Measurements from ENCODE around the gene RBM3. TPM values are rescaled to one million over a fixed set of nuclear protein-coding genes. Genes with fewer than 3 reads are reported as not detected.

The RBM3 gene
- total RNA-seq, 1 experiment from 2014 or later: 233 TPM

DNA sequence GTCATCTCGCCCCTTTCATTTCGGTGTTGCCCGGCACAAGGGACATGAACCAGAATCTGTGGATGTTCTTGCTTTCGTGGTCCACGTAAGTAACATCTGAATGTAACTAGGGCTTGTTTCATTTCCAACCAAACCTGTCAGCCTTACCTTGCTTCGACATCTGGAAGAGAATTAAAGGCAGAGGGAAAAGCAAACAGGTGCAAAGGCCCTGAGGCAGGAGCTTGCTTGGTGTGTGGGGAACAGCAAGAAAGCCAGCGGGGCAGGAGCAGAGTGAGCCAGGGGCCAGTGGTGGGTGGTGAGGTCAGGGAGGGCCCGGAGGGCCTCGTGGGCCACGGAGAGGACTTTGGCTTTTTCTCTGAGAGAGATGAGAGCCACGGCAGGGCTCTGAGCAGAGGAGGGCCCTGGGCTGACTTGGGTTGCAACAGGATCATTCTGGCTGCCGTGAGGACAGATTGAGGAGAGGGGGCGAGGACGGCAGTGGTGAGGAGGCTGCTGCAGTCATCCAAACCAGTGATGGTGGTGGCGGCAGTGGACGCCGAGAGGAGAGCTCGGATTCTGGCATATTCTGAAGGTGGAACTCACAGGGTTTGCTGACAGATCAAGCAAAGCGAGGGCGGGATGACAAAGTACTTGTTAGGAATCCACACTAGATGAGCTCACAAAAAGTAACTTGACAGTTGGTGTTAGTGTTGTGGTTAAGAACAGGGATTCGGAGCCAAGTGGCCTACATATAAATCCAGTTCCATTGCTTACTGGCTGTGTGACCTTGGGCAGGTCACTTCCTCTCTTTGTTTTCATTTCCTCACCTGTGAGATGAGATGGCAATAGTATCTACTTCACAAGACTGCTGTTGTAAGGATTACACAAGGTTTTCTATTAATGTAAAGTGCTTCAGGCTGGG is 16.2 kb downstream of the RBM3 start:
- no peak overlapping the region for H3K27ac ChIP-seq (ENCODE audit: low read depth, low read length)
- intact Hi-C loops (cut with micrococcal nuclease): no loop called here
- no peak overlapping the region for H3K4me2 ChIP-seq (ENCODE audit: low read length)
- H2AFZ ChIP-seq (ENCODE audit: low read depth, low read length, poor library complexity, severe bottlenecking): no peak overlapping the region
- H3K36me3 ChIP-seq (ENCODE audit: control insufficient read depth in 1 of 2, insufficient read depth in 2 of 2, low read length in 2 of 2): no peaks in the 10 kb centered on the region
- H4K20me1 ChIP-seq (ENCODE audit: insufficient read depth): no peaks in the 10 kb centered on the region
- H3K9me2 ChIP-seq (ENCODE audit: insufficient read depth): no peaks in the 10 kb centered on the region
- H3K79me2 ChIP-seq (ENCODE audit: insufficient read depth, low read length): no peaks in the 10 kb centered on the region
- no peaks in the 10 kb centered on the region for H3K9me3 ChIP-seq (ENCODE audit: control insufficient read depth in 1 of 2, insufficient read depth in 1 of 2, low read depth in 1 of 2, low read length in 2 of 2)
- H3K27me3 ChIP-seq (ENCODE audit: insufficient read depth, low read length): no peaks in the 10 kb centered on the region
- H3K4me1 ChIP-seq (ENCODE audit: control insufficient read depth in 1 of 2, insufficient read depth in 2 of 2, low read length in 2 of 2): peaks cover 9 to 14% of the 10 kb centered on the region in 2 experiments
- CTCF ChIA-PET: no interaction called here
- TF ChIP-seq ZFX (IDR thresholded peaks at IDR 0.05): no peak
- TF ChIP-seq YY1 (IDR thresholded peaks at IDR 0.05; ENCODE audit: extremely low read depth, insufficient replicate concordance, low read depth, low read length): no peak
- TF ChIP-seq, protein P1, sequence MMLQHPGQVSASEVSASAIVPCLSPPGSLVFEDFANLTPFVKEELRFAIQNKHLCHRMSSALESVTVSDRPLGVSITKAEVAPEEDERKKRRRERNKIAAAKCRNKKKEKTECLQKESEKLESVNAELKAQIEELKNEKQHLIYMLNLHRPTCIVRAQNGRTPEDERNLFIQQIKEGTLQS (IDR thresholded peaks at IDR 0.05): no peak
- no peak for TF ChIP-seq FOSL1 (IDR thresholded peaks at IDR 0.05; ENCODE audit: low read depth)
- no peak for TF ChIP-seq CEBPB (IDR thresholded peaks at IDR 0.05; ENCODE audit: low read depth)
- TF ChIP-seq, protein P2, sequence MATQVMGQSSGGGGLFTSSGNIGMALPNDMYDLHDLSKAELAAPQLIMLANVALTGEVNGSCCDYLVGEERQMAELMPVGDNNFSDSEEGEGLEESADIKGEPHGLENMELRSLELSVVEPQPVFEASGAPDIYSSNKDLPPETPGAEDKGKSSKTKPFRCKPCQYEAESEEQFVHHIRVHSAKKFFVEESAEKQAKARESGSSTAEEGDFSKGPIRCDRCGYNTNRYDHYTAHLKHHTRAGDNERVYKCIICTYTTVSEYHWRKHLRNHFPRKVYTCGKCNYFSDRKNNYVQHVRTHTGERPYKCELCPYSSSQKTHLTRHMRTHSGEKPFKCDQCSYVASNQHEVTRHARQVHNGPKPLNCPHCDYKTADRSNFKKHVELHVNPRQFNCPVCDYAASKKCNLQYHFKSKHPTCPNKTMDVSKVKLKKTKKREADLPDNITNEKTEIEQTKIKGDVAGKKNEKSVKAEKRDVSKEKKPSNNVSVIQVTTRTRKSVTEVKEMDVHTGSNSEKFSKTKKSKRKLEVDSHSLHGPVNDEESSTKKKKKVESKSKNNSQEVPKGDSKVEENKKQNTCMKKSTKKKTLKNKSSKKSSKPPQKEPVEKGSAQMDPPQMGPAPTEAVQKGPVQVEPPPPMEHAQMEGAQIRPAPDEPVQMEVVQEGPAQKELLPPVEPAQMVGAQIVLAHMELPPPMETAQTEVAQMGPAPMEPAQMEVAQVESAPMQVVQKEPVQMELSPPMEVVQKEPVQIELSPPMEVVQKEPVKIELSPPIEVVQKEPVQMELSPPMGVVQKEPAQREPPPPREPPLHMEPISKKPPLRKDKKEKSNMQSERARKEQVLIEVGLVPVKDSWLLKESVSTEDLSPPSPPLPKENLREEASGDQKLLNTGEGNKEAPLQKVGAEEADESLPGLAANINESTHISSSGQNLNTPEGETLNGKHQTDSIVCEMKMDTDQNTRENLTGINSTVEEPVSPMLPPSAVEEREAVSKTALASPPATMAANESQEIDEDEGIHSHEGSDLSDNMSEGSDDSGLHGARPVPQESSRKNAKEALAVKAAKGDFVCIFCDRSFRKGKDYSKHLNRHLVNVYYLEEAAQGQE (IDR thresholded peaks at IDR 0.05; ENCODE audit: low read depth): no peak
- no peak for TF ChIP-seq TCF7L2 (IDR thresholded peaks at IDR 0.05; ENCODE audit: borderline replicate concordance, extremely low read depth, insufficient read depth, insufficient read length)
- TF ChIP-seq ZNF274 (IDR thresholded peaks at IDR 0.05; ENCODE audit: low read depth, low read length): no peak
- TF ChIP-seq JUND (IDR thresholded peaks at IDR 0.05): no peak
- TF ChIP-seq SIN3A (IDR thresholded peaks at IDR 0.05; ENCODE audit: low read depth): no peak
- TF ChIP-seq EZH2phosphoT487 (IDR thresholded peaks at IDR 0.05; ENCODE audit: borderline replicate concordance): no peak
- no peak for TF ChIP-seq EGR1 (IDR thresholded peaks at IDR 0.05; ENCODE audit: low read depth)
- TF ChIP-seq EZH2 (IDR thresholded peaks at IDR 0.05): no peak
- TF ChIP-seq, protein P3, sequence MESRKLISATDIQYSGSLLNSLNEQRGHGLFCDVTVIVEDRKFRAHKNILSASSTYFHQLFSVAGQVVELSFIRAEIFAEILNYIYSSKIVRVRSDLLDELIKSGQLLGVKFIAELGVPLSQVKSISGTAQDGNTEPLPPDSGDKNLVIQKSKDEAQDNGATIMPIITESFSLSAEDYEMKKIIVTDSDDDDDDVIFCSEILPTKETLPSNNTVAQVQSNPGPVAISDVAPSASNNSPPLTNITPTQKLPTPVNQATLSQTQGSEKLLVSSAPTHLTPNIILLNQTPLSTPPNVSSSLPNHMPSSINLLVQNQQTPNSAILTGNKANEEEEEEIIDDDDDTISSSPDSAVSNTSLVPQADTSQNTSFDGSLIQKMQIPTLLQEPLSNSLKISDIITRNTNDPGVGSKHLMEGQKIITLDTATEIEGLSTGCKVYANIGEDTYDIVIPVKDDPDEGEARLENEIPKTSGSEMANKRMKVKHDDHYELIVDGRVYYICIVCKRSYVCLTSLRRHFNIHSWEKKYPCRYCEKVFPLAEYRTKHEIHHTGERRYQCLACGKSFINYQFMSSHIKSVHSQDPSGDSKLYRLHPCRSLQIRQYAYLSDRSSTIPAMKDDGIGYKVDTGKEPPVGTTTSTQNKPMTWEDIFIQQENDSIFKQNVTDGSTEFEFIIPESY (IDR thresholded peaks at IDR 0.05; ENCODE audit: extremely low read depth, insufficient replicate concordance, low read length): no peak
- TF ChIP-seq, protein P4, sequence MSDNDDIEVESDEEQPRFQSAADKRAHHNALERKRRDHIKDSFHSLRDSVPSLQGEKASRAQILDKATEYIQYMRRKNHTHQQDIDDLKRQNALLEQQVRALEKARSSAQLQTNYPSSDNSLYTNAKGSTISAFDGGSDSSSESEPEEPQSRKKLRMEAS (IDR thresholded peaks at IDR 0.05): no peak
- TF ChIP-seq RAD21 (IDR thresholded peaks at IDR 0.05; ENCODE audit: low read depth): no peak
- no peak for TF ChIP-seq SP1 (IDR thresholded peaks at IDR 0.05; ENCODE audit: low read depth)
- TF ChIP-seq POLR2AphosphoS5 (IDR thresholded peaks at IDR 0.05; ENCODE audit: low read depth, low read length): no peak
- TF ChIP-seq, protein P5, sequence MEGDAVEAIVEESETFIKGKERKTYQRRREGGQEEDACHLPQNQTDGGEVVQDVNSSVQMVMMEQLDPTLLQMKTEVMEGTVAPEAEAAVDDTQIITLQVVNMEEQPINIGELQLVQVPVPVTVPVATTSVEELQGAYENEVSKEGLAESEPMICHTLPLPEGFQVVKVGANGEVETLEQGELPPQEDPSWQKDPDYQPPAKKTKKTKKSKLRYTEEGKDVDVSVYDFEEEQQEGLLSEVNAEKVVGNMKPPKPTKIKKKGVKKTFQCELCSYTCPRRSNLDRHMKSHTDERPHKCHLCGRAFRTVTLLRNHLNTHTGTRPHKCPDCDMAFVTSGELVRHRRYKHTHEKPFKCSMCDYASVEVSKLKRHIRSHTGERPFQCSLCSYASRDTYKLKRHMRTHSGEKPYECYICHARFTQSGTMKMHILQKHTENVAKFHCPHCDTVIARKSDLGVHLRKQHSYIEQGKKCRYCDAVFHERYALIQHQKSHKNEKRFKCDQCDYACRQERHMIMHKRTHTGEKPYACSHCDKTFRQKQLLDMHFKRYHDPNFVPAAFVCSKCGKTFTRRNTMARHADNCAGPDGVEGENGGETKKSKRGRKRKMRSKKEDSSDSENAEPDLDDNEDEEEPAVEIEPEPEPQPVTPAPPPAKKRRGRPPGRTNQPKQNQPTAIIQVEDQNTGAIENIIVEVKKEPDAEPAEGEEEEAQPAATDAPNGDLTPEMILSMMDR (IDR thresholded peaks at IDR 0.05 in 2 of 3, conservative IDR thresholded peaks at IDR 0.05 in 1 of 3; ENCODE audit: borderline replicate concordance in 1 of 3, insufficient read depth in 1 of 3, low read depth in 2 of 3, low read length in 2 of 3): no peak
- H3K9ac ChIP-seq (ENCODE audit: low read length): no peak overlapping the region
- POLR2A ChIA-PET: no interaction called here
- BruUV-seq (replicated peaks): no TSS peak
- no peak for ATAC-seq
- DNase-seq (ENCODE audit: low read depth, low spot score): no peak
- RAD21 ChIA-PET (ENCODE audit: low non-redundant PET in 1 of 2, low total read pairs in 2 of 2, uncharacterized antibody in 2 of 2, unreplicated experiment in 2 of 2): no interaction called here
- no peak overlapping the region for H3K4me3 ChIP-seq (replicated peaks in 1 of 2; ENCODE audit: low read depth in 1 of 2, low read length in 2 of 2)
